IMR-90 (cell line): ENCODE measurements around the gene SMAP1. TPM values are rescaled to one million over a fixed set of nuclear protein-coding genes. Genes with fewer than 3 reads are reported as not detected.

ENCODE experiments used
- ATAC-seq: fragments of 200-7000 bp; cut with Tn5 transposase; 2 replicates; pipeline ENCODE4 v1.9.1; 2020; ENCODE audit warnings: low read depth, mild to moderate bottlenecking, moderate library complexity
- BruUV-seq: library from RNA; stranded (reverse); fragments of 400-500 nt; replicated peaks from 2 replicates; lab custom pipeline; 2021; lab: Mats Ljungman, UMichigan
- CTCF ChIA-PET: fragments of 300-600 bp; formaldehyde crosslinking; extraction: SDS; loops from one replicate; lab custom pipeline; 2021; ENCODE audit warnings: antibody characterized with exemption; lab: Yijun Ruan, JAX
- POLR2A ChIA-PET: fragments of 300-600 bp; sonication (Branson Sonifier 250); formaldehyde crosslinking; loops from one replicate; lab custom pipeline; 2022; ENCODE audit warnings: antibody characterized with exemption; ENCODE audit not compliant: unreplicated experiment; lab: Charles Lee
- DNase-seq: peaks from one replicate; pipeline ENCODE4 v3.0.0; 2013
- H2AFZ ChIP-seq: replicated peaks from 2 replicates; pipeline ENCODE3; 2013; ENCODE audit warnings: low read length, mild to moderate bottlenecking; ENCODE audit not compliant: poor library complexity
- H2AK5ac ChIP-seq: 2 replicates; pipeline ENCODE4 v1.6.1; 2013; ENCODE audit warnings: low read depth, low read length, inconsistent platforms
- H2AK9ac ChIP-seq: replicated peaks from 2 replicates; pipeline ENCODE3; 2013; ENCODE audit warnings: mild to moderate bottlenecking, low read depth, low read length, moderate library complexity; ENCODE audit not compliant: poor library complexity
- H2BK120ac ChIP-seq: 2 replicates; pipeline ENCODE4 v1.6.1; 2013; ENCODE audit warnings: low read depth, low read length, inconsistent platforms
- H2BK15ac ChIP-seq: 3 replicates; pipeline ENCODE4 v1.6.1; 2013; ENCODE audit warnings: low read depth, low read length, inconsistent platforms
- H2BK20ac ChIP-seq: 2 replicates; pipeline ENCODE4 v1.6.1; 2013; ENCODE audit warnings: low read depth, mild to moderate bottlenecking, inconsistent platforms, low read length, moderate library complexity
- H2BK5ac ChIP-seq: 2 replicates; pipeline ENCODE4 v1.6.1; 2013; ENCODE audit warnings: mild to moderate bottlenecking, low read depth, low read length, inconsistent platforms; ENCODE audit not compliant: poor library complexity, severe bottlenecking
- H3K14ac ChIP-seq: replicated peaks from 2 replicates; pipeline ENCODE4 v1.6.1; 2013; ENCODE audit warnings: low read depth, low read length, inconsistent platforms
- H3K18ac ChIP-seq: 2 replicates; pipeline ENCODE4 v1.6.1; 2013; ENCODE audit warnings: low read depth, low read length, control low read depth
- H3K23ac ChIP-seq: 2 replicates; pipeline ENCODE4 v1.6.1; 2013; ENCODE audit warnings: low read depth, low read length, inconsistent platforms
- H3K27ac ChIP-seq: 2 replicates; pipeline ENCODE4 v1.5.1; 2013; ENCODE audit warnings: mild to moderate bottlenecking, control low read depth, low read length; ENCODE audit not compliant: insufficient read depth
- H3K27me3 ChIP-seq: 2 replicates; pipeline ENCODE4 v1.6.1; 2013; ENCODE audit warnings: low read length; ENCODE audit not compliant: control insufficient read depth, insufficient read depth
- H3K36me3 ChIP-seq: 2 replicates; pipeline ENCODE4 v1.6.1; 2013; ENCODE audit warnings: low read length, mixed read lengths; ENCODE audit not compliant: control insufficient read depth, insufficient read depth
- H3K4ac ChIP-seq: 2 replicates; pipeline ENCODE4 v1.6.1; 2013; ENCODE audit warnings: low read depth, low read length, inconsistent platforms
- H3K4me1 ChIP-seq: 2 replicates; pipeline ENCODE4 v1.6.1; 2013; ENCODE audit warnings: low read length, mixed read lengths; ENCODE audit not compliant: control insufficient read depth, insufficient read depth
- H3K4me2 ChIP-seq: 2 replicates; pipeline ENCODE4 v1.6.1; 2013; ENCODE audit warnings: low read depth, mild to moderate bottlenecking, control low read depth, low read length, moderate library complexity
- H3K4me3 ChIP-seq: 2 replicates; pipeline ENCODE4 v1.5.1; 2013; ENCODE audit warnings: low read depth, mild to moderate bottlenecking, control low read depth, low read length, moderate library complexity; ENCODE audit not compliant: insufficient read depth
- H3K56ac ChIP-seq: 2 replicates; pipeline ENCODE4 v1.6.1; 2013; ENCODE audit warnings: low read length, inconsistent platforms; ENCODE audit not compliant: insufficient read depth; ENCODE audit errors: extremely low read depth
- H3K79me1 ChIP-seq, 2 experiments: 2 replicates each; pipeline ENCODE4 v1.6.1; 2013; ENCODE audit warnings: low read length in 2 of 2, inconsistent platforms in 1 of 2, low read depth in 1 of 2
- H3K9ac ChIP-seq: 2 replicates; pipeline ENCODE4 v1.6.1; 2013; ENCODE audit warnings: low read depth, low read length, control low read depth
- H3K9me1 ChIP-seq: 2 replicates; pipeline ENCODE4 v1.6.1; 2013; ENCODE audit warnings: low read length, inconsistent platforms; ENCODE audit not compliant: insufficient read depth
- H3K9me3 ChIP-seq: 2 replicates; pipeline ENCODE4 v1.6.1; 2013; ENCODE audit warnings: low read length; ENCODE audit not compliant: control insufficient read depth, insufficient read depth
- H4K20me1 ChIP-seq: 2 replicates; pipeline ENCODE4 v1.6.1; 2013; ENCODE audit warnings: low read length, inconsistent platforms; ENCODE audit not compliant: insufficient read depth
- H4K5ac ChIP-seq: 2 replicates; pipeline ENCODE4 v1.6.1; 2013; ENCODE audit warnings: mild to moderate bottlenecking, low read depth, low read length, control low read depth
- H4K8ac ChIP-seq, 2 experiments: 2 replicates each; pipeline ENCODE4 v1.6.1; 2013; ENCODE audit warnings: low read depth in 2 of 2, low read length in 2 of 2, control low read depth in 1 of 2, inconsistent platforms in 1 of 2
- H4K91ac ChIP-seq: 2 replicates; pipeline ENCODE4 v1.6.1; 2013; ENCODE audit warnings: low read depth, low read length, inconsistent platforms; ENCODE audit not compliant: insufficient read depth
- CEBPB ChIP-seq: IDR thresholded peaks from 2 replicates; pipeline ENCODE4 v1.6.1; 2012; ENCODE audit warnings: low read depth, low read length, improper control_type of control experiment
- CHD1 ChIP-seq: IDR thresholded peaks from 2 replicates; pipeline ENCODE4 v1.6.1; 2012; ENCODE audit warnings: low read depth, low read length, improper control_type of control experiment
- CTCF ChIP-seq: conservative IDR thresholded peaks from 2 replicates; pipeline ENCODE4 v1.5.1; 2012; ENCODE audit warnings: mild to moderate bottlenecking, low read depth, low read length, improper control_type of control experiment
- FOS ChIP-seq: fragments of 150-350 bp; IDR thresholded peaks from 2 replicates; pipeline ENCODE4 v1.6.1; 2016; ENCODE audit warnings: low read depth, low read length
- MAFK ChIP-seq: IDR thresholded peaks from 2 replicates; pipeline ENCODE4 v1.6.1; 2012; ENCODE audit warnings: low read depth, low read length, improper control_type of control experiment
- MAZ ChIP-seq: IDR thresholded peaks from 2 replicates; pipeline ENCODE4 v1.6.1; 2012; ENCODE audit warnings: low read depth, mild to moderate bottlenecking, low read length, improper control_type of control experiment, moderate library complexity, borderline replicate concordance
- MXI1 ChIP-seq: IDR thresholded peaks from 2 replicates; pipeline ENCODE4 v1.6.1; 2012; ENCODE audit warnings: low read depth, mild to moderate bottlenecking, low read length, moderate library complexity, borderline replicate concordance
- NFE2L2 ChIP-seq: fragments of 150-350 bp; IDR thresholded peaks from 2 replicates; pipeline ENCODE4 v1.6.1; 2016; ENCODE audit warnings: low read depth, mild to moderate bottlenecking, low read length
- RCOR1 ChIP-seq: IDR thresholded peaks from 2 replicates; pipeline ENCODE4 v1.6.1; 2012; ENCODE audit warnings: mild to moderate bottlenecking, low read length, improper control_type of control experiment; ENCODE audit not compliant: insufficient replicate concordance
- USF2 ChIP-seq: fragments of 150-350 bp; IDR thresholded peaks from 2 replicates; pipeline ENCODE4 v1.6.1; 2017; ENCODE audit warnings: mild to moderate bottlenecking, antibody characterized with exemption, low read length, low read depth
- WGBS, 2 experiments: methylation state at CpG; one replicate each; pipeline versions ENCODE4 v1.1.5 to v1.1.7; 2013; ENCODE audit warnings: missing lambda C conversion rate in 2 of 2; ENCODE audit not compliant: insufficient read length in 1 of 2; ENCODE audit errors: extremely low coverage in 2 of 2; 5-methylcytosine and 5-hydroxymethylcytosine counted together
- dilution Hi-C: fragments of 300-500 bp; cut with HindIII; formaldehyde crosslinking; loops from one replicate; pipeline ENCODE4 v1.14.3; 2018; ENCODE audit warnings: low sequenced_read_pairs; ENCODE audit not compliant: unreplicated experiment
- in situ Hi-C: fragments of 300-500 bp; cut with MboI; formaldehyde crosslinking; loops from 3 replicates; pipeline ENCODE4 v1.14.3; 2019; ENCODE audit warnings: low sequenced_read_pairs, inconsistent platforms, mixed read lengths
- intact Hi-C: fragments of 100-400 bp; cut with micrococcal nuclease; formaldehyde crosslinking; loops from 2 replicates; pipeline ENCODE4 v1.10.0; 2022
- polyA plus RNA-seq, 3 experiments: library from polyadenylated mRNA; depleted of rRNA; stranded (reverse); fragments of >200 nt; gene quantifications; 2 replicates each; pipeline ENCODE4 v1.2.3, GENCODE V29; 2012; ENCODE audit warnings: low replicate concordance in 1 of 3
- total RNA-seq: library from RNA; depleted of rRNA; stranded (reverse); fragments of >200 nt; gene quantifications from 2 replicates; pipeline ENCODE4 v1.2.3, GENCODE V29; 2012

Gene SMAP1
- total and polyA plus RNA-seq, 2 of the 4 experiments (the other 2 are of a cell fraction): 14.8 to 16.7 TPM

- Histone ChIP-seq H3K79me1 (peaks cover 0 to 3% of the 10 kb centered on the region in 2 experiments; a peak in 2 of 4 replicates), H4K8ac (no peak overlapping the region), H3K9me3 (no peaks in the 10 kb centered on the region), H2AFZ (no peak overlapping the region), H4K5ac (no peak overlapping the region; the same call in 1 of the 2 replicates), H2AK9ac (no peak overlapping the region), H3K9me1 (no peaks in the 10 kb centered on the region), H3K56ac (no peak overlapping the region), H4K20me1 (no peaks in the 10 kb centered on the region; the same call in 1 of the 2 replicates), H3K9ac (no peak overlapping the region), H3K4me3 (no peak overlapping the region), H3K14ac (no peak overlapping the region), H2BK120ac (no peak overlapping the region), H3K23ac (no peak overlapping the region), H3K27me3 (no peaks in the 10 kb centered on the region), H2BK15ac (no peak overlapping the region), H2BK20ac (no peak overlapping the region), H2BK5ac (no peak overlapping the region), H4K91ac (no peak overlapping the region), H3K4ac (no peak overlapping the region), H3K4me1 (peaks cover 4% of the 10 kb centered on the region; the same call in 1 of the 2 replicates), H3K18ac (no peak overlapping the region), H3K36me3 (peaks cover under 1% of the 10 kb centered on the region; the same call in 1 of the 2 replicates), H3K27ac (no peak overlapping the region), H3K4me2 (no peak overlapping the region), H2AK5ac (no peak overlapping the region)
- in situ Hi-C loops (no loop called here), intact Hi-C loops (no loop called here), dilution Hi-C loops (no loop called here)
- ChIA-PET POLR2A (no interaction called here), CTCF (no interaction called here)
- WGBS, 2 experiments: no CpG with 5 or more reads among the region's 4 CpGs
- DNase-seq: no peak
- no peak for ATAC-seq
- BruUV-seq: no TSS peak
- no peak for TF ChIP-seq CTCF
- TF ChIP-seq CEBPB: no peak
- no peak for TF ChIP-seq RCOR1
- TF ChIP-seq MAZ: no peak
- no peak for TF ChIP-seq MXI1
- no peak for TF ChIP-seq FOS
- no peak for TF ChIP-seq NFE2L2
- no peak for TF ChIP-seq CHD1
- TF ChIP-seq MAFK: no peak
- TF ChIP-seq USF2: no peak
Measured at GRCh38 chr6:70847106-70848084, 179.7 kb downstream of the SMAP1 start.
